ENCODE measurements around the gene DDX3X.

- TF ChIP-seq CTCF (IDR thresholded peaks at IDR 0.05; ENCODE audit: poor library complexity): no peak
- TF ChIP-seq EZH2 (IDR thresholded peaks at IDR 0.05; ENCODE audit: borderline replicate concordance): no peak
Measured at GRCh38 chrX:41350150-41350975, 16.4 kb downstream of the DDX3X start.
